Vagina (tissue), 2 donors: ENCODE data around the gene BHLHA9.

Experiments used
- POLR2A ChIP-seq, 2 donors: fragments of 450-650 bp; IDR thresholded peaks; one replicate each; pipeline ENCODE4 v1.6.1; 2017; ENCODE audit warnings: antibody characterized with exemption in 2 of 2, mild to moderate bottlenecking in 2 of 2, moderate library complexity in 2 of 2
- POLR2AphosphoS5 ChIP-seq, 2 donors: sonication (generic); formaldehyde crosslinking; IDR thresholded peaks; one replicate each; pipeline ENCODE4 v1.9.0; 2017; ENCODE audit warnings: antibody characterized with exemption in 2 of 2, mild to moderate bottlenecking in 2 of 2, low read depth in 1 of 2; ENCODE audit not compliant: insufficient read depth in 1 of 2
- TF ChIP-seq, protein P1 (sequence below), 3 experiments: fragments of 450-650 bp in 2 of 3; fragments of 200-600 bp in 1 of 3; sonication (generic) in 1 of 3; IDR thresholded peaks; one replicate each; pipeline ENCODE4 v1.5.1; 2017 to 2019; ENCODE audit warnings: antibody characterized with exemption in 3 of 3, mild to moderate bottlenecking in 2 of 3, moderate library complexity in 2 of 3

GRCh38 chr17:1302761-1303160 lies 32.5 kb downstream of the BHLHA9 start:
- TF ChIP-seq, protein P1, sequence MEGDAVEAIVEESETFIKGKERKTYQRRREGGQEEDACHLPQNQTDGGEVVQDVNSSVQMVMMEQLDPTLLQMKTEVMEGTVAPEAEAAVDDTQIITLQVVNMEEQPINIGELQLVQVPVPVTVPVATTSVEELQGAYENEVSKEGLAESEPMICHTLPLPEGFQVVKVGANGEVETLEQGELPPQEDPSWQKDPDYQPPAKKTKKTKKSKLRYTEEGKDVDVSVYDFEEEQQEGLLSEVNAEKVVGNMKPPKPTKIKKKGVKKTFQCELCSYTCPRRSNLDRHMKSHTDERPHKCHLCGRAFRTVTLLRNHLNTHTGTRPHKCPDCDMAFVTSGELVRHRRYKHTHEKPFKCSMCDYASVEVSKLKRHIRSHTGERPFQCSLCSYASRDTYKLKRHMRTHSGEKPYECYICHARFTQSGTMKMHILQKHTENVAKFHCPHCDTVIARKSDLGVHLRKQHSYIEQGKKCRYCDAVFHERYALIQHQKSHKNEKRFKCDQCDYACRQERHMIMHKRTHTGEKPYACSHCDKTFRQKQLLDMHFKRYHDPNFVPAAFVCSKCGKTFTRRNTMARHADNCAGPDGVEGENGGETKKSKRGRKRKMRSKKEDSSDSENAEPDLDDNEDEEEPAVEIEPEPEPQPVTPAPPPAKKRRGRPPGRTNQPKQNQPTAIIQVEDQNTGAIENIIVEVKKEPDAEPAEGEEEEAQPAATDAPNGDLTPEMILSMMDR (IDR thresholded peaks at IDR 0.05): no peak
- TF ChIP-seq POLR2A (IDR thresholded peaks at IDR 0.05): no peak
- TF ChIP-seq POLR2AphosphoS5 (IDR thresholded peaks at IDR 0.05; ENCODE audit: insufficient read depth in 1 of 2, low read depth in 1 of 2): no peak
